K562 (cell line): ENCODE results near the gene DLST. TPM values are rescaled to one million over a fixed set of nuclear protein-coding genes. Genes with fewer than 3 reads are reported as not detected.

ENCODE experiments used
- ATAC-seq: fragments of 200-7000 bp; cut with Tn5 transposase; 3 replicates; pipeline ENCODE4 v1.9.1; 2020; ENCODE audit warnings: moderate library complexity
- BruUV-seq: library from RNA; stranded (reverse); fragments of 400-500 nt; replicated peaks from 2 replicates; lab custom pipeline; 2021; lab: Mats Ljungman, UMichigan
- CTCF ChIA-PET: fragments of 300-600 bp; formaldehyde crosslinking; extraction: SDS; loops from one replicate; lab custom pipeline; 2021; ENCODE audit warnings: low intra/inter-chr PET ratio; lab: Yijun Ruan, JAX
- POLR2A ChIA-PET: fragments of 300-600, 350-650 bp; sonication (Branson Sonifier 250); formaldehyde crosslinking; extraction: SDS; loops from one replicate; lab custom pipeline; 2021; ENCODE audit warnings: antibody characterized with exemption, inconsistent platforms; lab: Yijun Ruan, JAX
- DNase-seq, 4 experiments: peaks; one replicate each; pipeline versions ENCODE4 v3.0.0 to v3.0.0-alpha.2; 2011 to 2018; ENCODE audit warnings: low spot score in 3 of 4, mixed read lengths in 3 of 4; ENCODE audit errors: extremely low read depth in 1 of 4
- FAIRE-seq: peaks from 2 replicates; lab custom pipeline; 2011; peaks lifted over from hg19 to GRCh38; lab: Jason Lieb, UNC
- H2AFZ ChIP-seq: 2 replicates; pipeline ENCODE4 v1.6.0; 2011; ENCODE audit warnings: low read depth, low read length, control low read depth, inconsistent platforms
- H3K27ac ChIP-seq: fragments of 200-600 bp; 3 replicates; pipeline ENCODE4 v1.8.0; 2011; ENCODE audit warnings: low read depth, mild to moderate bottlenecking, control low read depth, inconsistent platforms, low read length, moderate library complexity, mixed read lengths; ENCODE audit errors: extremely low read depth
- H3K27me3 ChIP-seq, 2 experiments: fragments of 300-600 bp in 1 of 2; 2 replicates in 1 of 2; 3 replicates in 1 of 2; pipeline versions ENCODE4 v1.6.0 to v1.8.0; 2011; ENCODE audit warnings: inconsistent platforms in 2 of 2, low read length in 2 of 2, mild to moderate bottlenecking in 1 of 2, mixed read lengths in 1 of 2, moderate library complexity in 1 of 2; ENCODE audit not compliant: control insufficient read depth in 2 of 2, insufficient read depth in 2 of 2
- H3K36me3 ChIP-seq: fragments of 300-600 bp; 3 replicates; pipeline ENCODE4 v1.8.0; 2011; ENCODE audit warnings: mild to moderate bottlenecking, low read length, inconsistent platforms; ENCODE audit not compliant: control insufficient read depth, insufficient read depth
- H3K4me1 ChIP-seq, 2 experiments: fragments of 200-600 bp in 1 of 2; replicated peaks in 1 of 2; 2 replicates in 1 of 2; 3 replicates in 1 of 2; pipeline versions ENCODE4 v1.5.1 to v1.8.0; 2011; ENCODE audit warnings: inconsistent platforms in 2 of 2, low read length in 2 of 2, mild to moderate bottlenecking in 1 of 2, mixed read lengths in 1 of 2, moderate library complexity in 1 of 2; ENCODE audit not compliant: control insufficient read depth in 2 of 2, insufficient read depth in 2 of 2
- H3K4me2 ChIP-seq: 2 replicates; pipeline ENCODE4 v1.6.1; 2011; ENCODE audit warnings: low read length, control low read depth, inconsistent platforms, mixed read lengths; ENCODE audit not compliant: insufficient read depth
- H3K4me3 ChIP-seq: fragments of 200-600 bp; sonication (generic), shearing (Covaris generic); 2 replicates; pipeline ENCODE4 v1.5.1; 2016; ENCODE audit warnings: control low read depth, inconsistent platforms
- H3K79me2 ChIP-seq: fragments of 200-600 bp; 3 replicates; pipeline ENCODE4 v1.8.0; 2011; ENCODE audit warnings: low read length, inconsistent platforms; ENCODE audit not compliant: control insufficient read depth, insufficient read depth
- H3K9ac ChIP-seq, 2 experiments: 2 replicates each; pipeline versions ENCODE4 v1.6.0 to v1.6.1; 2011; ENCODE audit warnings: low read depth in 2 of 2, low read length in 2 of 2, control low read depth in 1 of 2, inconsistent platforms in 1 of 2, mild to moderate bottlenecking in 1 of 2, mixed read lengths in 1 of 2; ENCODE audit not compliant: insufficient read depth in 1 of 2
- H3K9me1 ChIP-seq: one replicate; pipeline ENCODE4 v1.6.0; 2011; ENCODE audit warnings: inconsistent platforms, mild to moderate bottlenecking, low read length, moderate library complexity; ENCODE audit not compliant: control insufficient read depth, insufficient read depth
- H3K9me3 ChIP-seq: replicated peaks from 2 replicates; pipeline ENCODE4 v1.5.1; 2011; ENCODE audit warnings: low read depth, low read length, inconsistent platforms; ENCODE audit not compliant: control insufficient read depth, insufficient read depth
- H4K20me1 ChIP-seq: replicated peaks from 2 replicates; pipeline ENCODE4 v1.6.1; 2011; ENCODE audit warnings: low read length, inconsistent platforms, mixed read lengths; ENCODE audit not compliant: control insufficient read depth, insufficient read depth
- BMI1 ChIP-seq: fragments of 150-350 bp; IDR thresholded peaks from 2 replicates; pipeline ENCODE4 v1.6.1; 2014; ENCODE audit warnings: low read length
- MIER1 ChIP-seq: fragments of 450-650 bp; IDR thresholded peaks from 2 replicates; pipeline ENCODE4 v1.6.1; 2016; ENCODE audit warnings: antibody characterized with exemption, mild to moderate bottlenecking, low read depth
- NR1H2 ChIP-seq: sonication (generic); formaldehyde crosslinking; IDR thresholded peaks from 2 replicates; pipeline ENCODE4 v1.4.0; 2020; ENCODE audit warnings: mild to moderate bottlenecking, missing genetic modification reagents
- SNIP1 ChIP-seq: fragments of 450-650 bp; IDR thresholded peaks from 2 replicates; pipeline ENCODE4 v1.7.1; 2017; ENCODE audit warnings: low read depth, mild to moderate bottlenecking
- THRAP3 ChIP-seq: fragments of 450-650 bp; IDR thresholded peaks from 2 replicates; pipeline ENCODE4 v1.6.1; 2016; ENCODE audit warnings: mild to moderate bottlenecking, inconsistent platforms, borderline replicate concordance
- WGBS: fragments of 100-300 bp; shearing (Covaris generic); methylation state at CpG from one replicate; pipeline ENCODE4 v1.1.6; 2016; ENCODE audit warnings: low coverage, mixed read lengths; ENCODE audit not compliant: insufficient coverage; ENCODE audit errors: missing lambda C conversion rate; 5-methylcytosine and 5-hydroxymethylcytosine counted together
- in situ Hi-C: fragments of 300-500 bp; cut with MboI; formaldehyde crosslinking; loops from 4 replicates; pipeline ENCODE4 v1.15.0; 2018; ENCODE audit warnings: inconsistent platforms, mixed read lengths
- intact Hi-C: fragments of 100-400 bp; cut with micrococcal nuclease; formaldehyde crosslinking; loops from 2 replicates; pipeline ENCODE4 v1.14.2; 2022
- polyA plus RNA-seq, 8 experiments: library from polyadenylated mRNA; depleted of rRNA in 4 of 8; stranded (reverse) in 5 of 8; unstranded in 3 of 8; fragments of >200 nt; fragmentation: Nextera tagmentation in 2 of 8; fragmentation: Illumina TruSeq in 1 of 8; extraction: Ambion mirVana in 2 of 8; extraction: Trizol in 1 of 8; gene quantifications; 2 replicates each; pipeline versions ENCODE4 v1.2.1 to v1.2.3, GENCODE V29; 2011 to 2014; ENCODE audit warnings: inconsistent platforms in 1 of 8, missing spikeins in 1 of 8
- total RNA-seq, 7 experiments: library from RNA; depleted of rRNA in 6 of 7; stranded (reverse); fragments of >200 nt in 6 of 7; fragmentation: Illumina TruSeq in 2 of 7; extraction: Trizol in 2 of 7; gene quantifications; 2 replicates each; pipeline versions ENCODE4 v1.2.1 to v1.2.3, GENCODE V29; 2011 to 2021; ENCODE audit warnings: low replicate concordance in 1 of 7
- TF ChIP-seq, protein P1 (sequence below): fragments of 250-450 bp; sonication (Bioruptor Pico); IDR thresholded peaks from 2 replicates; pipeline ENCODE4 v1.4.0; 2020

The DLST gene
- total and polyA plus RNA-seq, 9 of the 15 experiments (the other 6 are each of a cell fraction or from before 2014, with no cell fraction given) = 3.0 to 73.7 (median 45.4) TPM

DNA sequence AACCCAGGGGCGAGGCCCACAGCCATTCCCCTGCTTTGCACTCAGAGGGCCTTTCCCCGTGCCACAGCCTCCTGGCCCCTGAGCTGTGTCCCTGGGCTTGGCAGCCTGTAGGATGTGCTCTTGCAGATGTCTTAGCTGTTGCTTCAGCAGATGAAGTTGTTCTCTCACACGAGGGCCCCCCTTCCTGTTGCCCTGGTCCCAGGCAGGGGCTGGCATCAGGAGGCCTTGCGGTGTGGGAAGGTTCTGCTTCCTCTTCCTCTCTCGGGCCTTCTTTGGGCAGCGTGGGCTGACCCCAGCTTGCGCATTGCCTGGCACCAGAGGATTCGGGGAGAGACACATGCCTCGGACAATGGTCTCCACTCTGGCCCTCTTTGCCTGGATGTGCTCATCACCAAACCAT lies 18.4 kb upstream of the DLST start:
- ChIA-PET CTCF (no interaction called here), POLR2A (interaction anchor here (1.1 to 2.2 kb wide), 4 partner anchors 17 to 214 kb away, joined by 3 to 6 read pairs (median 3); no protein-coding TSS in a partner anchor)
- no peaks in the 10 kb centered on the region; the same call in 1 of the 2 replicates for H4K20me1 ChIP-seq
- H3K79me2 ChIP-seq = no peaks in the 10 kb centered on the region
- in situ Hi-C loops = loop anchor here (5.0 to 10.0 kb wide), 2 partner anchors 39 to 442 kb away; no protein-coding TSS in a partner anchor
- H3K36me3 ChIP-seq = no peaks in the 10 kb centered on the region
- FAIRE-seq (no peak), DNase-seq (no peak), ATAC-seq (no peak)
- BruUV-seq = no TSS peak
- H3K4me3 ChIP-seq = no peak overlapping the region
- no peak overlapping the region for H3K27ac ChIP-seq
- no peak overlapping the region for H3K4me2 ChIP-seq
- no peak overlapping the region for H2AFZ ChIP-seq
- no peaks in the 10 kb centered on the region for H3K9me1 ChIP-seq
- no peaks in the 10 kb centered on the region for H3K27me3 ChIP-seq
- TF ChIP-seq SNIP1 (no peak), THRAP3 (no peak), MIER1 (no peak), BMI1 (no peak), NR1H2 (CRISPR knock-in tag) (no peak)
- TF ChIP-seq, protein P1, sequence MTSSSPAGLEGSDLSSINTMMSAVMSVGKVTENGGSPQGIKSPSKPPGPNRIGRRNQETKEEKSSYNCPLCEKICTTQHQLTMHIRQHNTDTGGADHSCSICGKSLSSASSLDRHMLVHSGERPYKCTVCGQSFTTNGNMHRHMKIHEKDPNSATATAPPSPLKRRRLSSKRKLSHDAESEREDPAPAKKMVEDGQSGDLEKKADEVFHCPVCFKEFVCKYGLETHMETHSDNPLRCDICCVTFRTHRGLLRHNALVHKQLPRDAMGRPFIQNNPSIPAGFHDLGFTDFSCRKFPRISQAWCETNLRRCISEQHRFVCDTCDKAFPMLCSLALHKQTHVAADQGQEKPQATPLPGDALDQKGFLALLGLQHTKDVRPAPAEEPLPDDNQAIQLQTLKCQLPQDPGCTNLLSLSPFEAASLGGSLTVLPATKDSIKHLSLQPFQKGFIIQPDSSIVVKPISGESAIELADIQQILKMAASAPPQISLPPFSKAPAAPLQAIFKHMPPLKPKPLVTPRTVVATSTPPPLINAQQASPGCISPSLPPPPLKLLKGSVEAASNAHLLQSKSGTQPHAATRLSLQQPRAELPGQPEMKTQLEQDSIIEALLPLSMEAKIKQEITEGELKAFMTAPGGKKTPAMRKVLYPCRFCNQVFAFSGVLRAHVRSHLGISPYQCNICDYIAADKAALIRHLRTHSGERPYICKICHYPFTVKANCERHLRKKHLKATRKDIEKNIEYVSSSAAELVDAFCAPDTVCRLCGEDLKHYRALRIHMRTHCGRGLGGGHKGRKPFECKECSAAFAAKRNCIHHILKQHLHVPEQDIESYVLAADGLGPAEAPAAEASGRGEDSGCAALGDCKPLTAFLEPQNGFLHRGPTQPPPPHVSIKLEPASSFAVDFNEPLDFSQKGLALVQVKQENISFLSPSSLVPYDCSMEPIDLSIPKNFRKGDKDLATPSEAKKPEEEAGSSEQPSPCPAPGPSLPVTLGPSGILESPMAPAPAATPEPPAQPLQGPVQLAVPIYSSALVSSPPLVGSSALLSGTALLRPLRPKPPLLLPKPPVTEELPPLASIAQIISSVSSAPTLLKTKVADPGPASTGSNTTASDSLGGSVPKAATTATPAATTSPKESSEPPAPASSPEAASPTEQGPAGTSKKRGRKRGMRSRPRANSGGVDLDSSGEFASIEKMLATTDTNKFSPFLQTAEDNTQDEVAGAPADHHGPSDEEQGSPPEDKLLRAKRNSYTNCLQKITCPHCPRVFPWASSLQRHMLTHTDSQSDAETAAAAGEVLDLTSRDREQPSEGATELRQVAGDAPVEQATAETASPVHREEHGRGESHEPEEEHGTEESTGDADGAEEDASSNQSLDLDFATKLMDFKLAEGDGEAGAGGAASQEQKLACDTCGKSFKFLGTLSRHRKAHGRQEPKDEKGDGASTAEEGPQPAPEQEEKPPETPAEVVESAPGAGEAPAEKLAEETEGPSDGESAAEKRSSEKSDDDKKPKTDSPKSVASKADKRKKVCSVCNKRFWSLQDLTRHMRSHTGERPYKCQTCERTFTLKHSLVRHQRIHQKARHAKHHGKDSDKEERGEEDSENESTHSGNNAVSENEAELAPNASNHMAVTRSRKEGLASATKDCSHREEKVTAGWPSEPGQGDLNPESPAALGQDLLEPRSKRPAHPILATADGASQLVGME = no peak
- H3K4me1 ChIP-seq = no peaks in the 10 kb centered on the region; a peak in 1 of 5 replicates
- 0 out of 4 replicates have a peak overlapping the region, but pooled peaks of 1 of the 2 experiments have one; percentile 13 for H3K9ac ChIP-seq
- 13% methylated on average over 6 of the region's 9 CpGs for WGBS
- no peaks in the 10 kb centered on the region for H3K9me3 ChIP-seq
- intact Hi-C loops = loop anchor here (5.0 kb wide), 1 partner anchor 434 kb away; no protein-coding TSS in a partner anchor
